SK-N-DZ (cell line): ENCODE data around the gene B4GALT3.

Source experiments
- DNase-seq: peaks from one replicate; pipeline ENCODE4 v3.0.0-alpha.2; 2015; ENCODE audit warnings: low spot score

Gene B4GALT3

GRCh38 chr1:161188381-161188780, 11.1 kb upstream of the B4GALT3 start:
- no peak for DNase-seq

- DNase-seq, result no peak
Observed at GRCh38 chr1:161187311-161187710, 10.0 kb upstream of the B4GALT3 start.

- DNase-seq, result no peak
Observed at GRCh38 chr1:161185732-161186311, 8.5 kb upstream of the B4GALT3 start.

GRCh38 chr1:161185282-161185682, 8.0 kb upstream of the B4GALT3 start:
- DNase-seq, result no peak

GRCh38 chr1:161182214-161182613, 4.9 kb upstream of the B4GALT3 start:
- DNase-seq, result no peak

GRCh38 chr1:161180639-161181038, 3.3 kb upstream of the B4GALT3 start:
- no peak for DNase-seq

- no peak for DNase-seq
Observed at GRCh38 chr1:161179698-161180097, 2.4 kb upstream of the B4GALT3 start.

- DNase-seq, result no peak
Observed at GRCh38 chr1:161177936-161178244, 583 bp upstream of the B4GALT3 start.

GRCh38 chr1:161176468-161177111, 717 bp downstream of the B4GALT3 start:
- DNase-seq, result no peak

GRCh38 chr1:161175771-161176453, 1.4 kb downstream of the B4GALT3 start:
- DNase-seq, result no peak

GRCh38 chr1:161174911-161175310, 2.4 kb downstream of the B4GALT3 start:
- no peak for DNase-seq

GRCh38 chr1:161173711-161174110, 3.6 kb downstream of the B4GALT3 start:
- DNase-seq, result no peak

- DNase-seq, result no peak
Observed at GRCh38 chr1:161172776-161173376, 4.4 kb downstream of the B4GALT3 start.

- DNase-seq, result no peak
Observed at GRCh38 chr1:161172349-161172748, 5.0 kb downstream of the B4GALT3 start.

GRCh38 chr1:161171696-161172095, 5.6 kb downstream of the B4GALT3 start:
- DNase-seq, result no peak

GRCh38 chr1:161171191-161171590, 6.1 kb downstream of the B4GALT3 start:
- DNase-seq, result no peak

- no peak for DNase-seq
Observed at GRCh38 chr1:161168906-161169305, 8.4 kb downstream of the B4GALT3 start.

- DNase-seq, result peak; percentile 50
Observed at GRCh38 chr1:161166669-161167548, 10.4 kb downstream of the B4GALT3 start.

- peak; percentile 99 for DNase-seq
Observed at GRCh38 chr1:161165742-161166668, 11.3 kb downstream of the B4GALT3 start, which contains the start of gene PPOX. TSS of gene PPOX (plus strand) at chr1:161166426. CDS start at chr1:161166848, 422 bp downstream.

- DNase-seq, result no peak
Observed at GRCh38 chr1:161164901-161165610, 12.3 kb downstream of the B4GALT3 start.
